Measurements from ENCODE around the gene MORN1. TPM values are rescaled to one million over a fixed set of nuclear protein-coding genes. Genes with fewer than 3 reads are reported as not detected.

Gene MORN1
- total RNA-seq, 1 donor from 2014 or later: 24.8 TPM

DNA sequence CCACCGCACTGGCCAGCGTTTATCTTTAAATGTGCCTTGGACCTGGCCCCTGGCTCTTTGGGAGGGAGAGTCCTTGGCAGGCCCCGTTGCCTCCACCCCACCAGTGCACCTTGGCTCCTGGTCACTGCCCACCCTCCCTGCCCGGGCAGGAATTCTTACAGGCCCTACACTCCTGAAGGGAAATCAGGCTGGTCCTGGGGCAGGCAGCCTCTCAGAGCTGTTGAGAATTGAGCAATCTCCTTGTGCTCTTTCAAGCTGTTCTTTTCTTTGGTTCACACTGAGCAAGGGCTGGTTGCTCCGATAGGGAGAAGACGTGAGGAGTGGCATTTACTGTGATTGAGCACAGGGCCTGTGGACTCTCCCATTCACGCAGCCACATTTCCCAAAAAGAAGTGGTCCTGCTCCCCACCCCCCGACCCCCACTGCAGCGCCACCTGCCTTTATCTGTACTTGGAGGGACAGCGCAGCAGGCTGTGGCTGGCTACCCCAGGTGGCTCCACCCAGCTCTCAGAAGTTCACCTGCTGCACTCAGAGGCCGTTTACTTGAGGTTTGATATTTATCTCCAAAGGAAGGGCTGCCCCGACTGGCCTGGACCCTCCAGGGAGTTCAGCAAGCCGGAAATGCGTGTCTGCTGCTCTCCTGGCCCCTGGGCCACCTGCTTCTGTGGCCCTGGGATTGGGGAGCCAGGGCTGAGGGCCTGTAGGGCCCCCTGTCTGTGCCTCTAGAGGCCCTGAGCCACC lies 115.4 kb downstream of the MORN1 start:
- peak; percentile 44 for DNase-seq (ENCODE audit: low read depth)

DNA sequence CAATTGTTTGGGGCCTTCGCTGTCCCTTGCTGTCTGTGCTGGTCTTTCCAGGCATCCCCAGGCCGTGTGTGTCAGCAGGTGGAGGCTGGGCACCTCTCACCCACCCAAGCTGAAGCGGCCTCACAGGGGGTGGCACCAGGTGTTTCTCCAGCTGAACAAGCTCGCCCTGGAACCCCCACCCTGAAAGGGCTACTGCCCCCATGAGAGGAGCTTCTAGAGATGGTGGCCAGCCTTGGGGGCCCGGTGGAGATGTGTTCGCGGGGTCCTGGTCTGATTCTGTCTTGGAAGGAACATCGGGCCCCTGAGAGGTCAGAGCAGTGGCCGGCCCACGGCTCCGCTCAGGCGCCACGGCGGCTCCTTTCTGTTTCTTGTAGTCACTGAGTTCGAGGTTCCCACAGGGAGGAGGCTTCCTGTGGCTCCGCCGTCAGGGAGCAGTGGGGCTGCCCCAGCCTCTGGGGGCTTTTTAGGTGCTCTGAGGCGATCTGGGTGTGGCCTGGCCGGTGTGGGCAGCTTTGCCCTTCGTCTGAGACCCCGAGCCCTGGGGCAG lies 116.4 kb downstream of the MORN1 start:
- DNase-seq (ENCODE audit: low read depth): no peak

DNA sequence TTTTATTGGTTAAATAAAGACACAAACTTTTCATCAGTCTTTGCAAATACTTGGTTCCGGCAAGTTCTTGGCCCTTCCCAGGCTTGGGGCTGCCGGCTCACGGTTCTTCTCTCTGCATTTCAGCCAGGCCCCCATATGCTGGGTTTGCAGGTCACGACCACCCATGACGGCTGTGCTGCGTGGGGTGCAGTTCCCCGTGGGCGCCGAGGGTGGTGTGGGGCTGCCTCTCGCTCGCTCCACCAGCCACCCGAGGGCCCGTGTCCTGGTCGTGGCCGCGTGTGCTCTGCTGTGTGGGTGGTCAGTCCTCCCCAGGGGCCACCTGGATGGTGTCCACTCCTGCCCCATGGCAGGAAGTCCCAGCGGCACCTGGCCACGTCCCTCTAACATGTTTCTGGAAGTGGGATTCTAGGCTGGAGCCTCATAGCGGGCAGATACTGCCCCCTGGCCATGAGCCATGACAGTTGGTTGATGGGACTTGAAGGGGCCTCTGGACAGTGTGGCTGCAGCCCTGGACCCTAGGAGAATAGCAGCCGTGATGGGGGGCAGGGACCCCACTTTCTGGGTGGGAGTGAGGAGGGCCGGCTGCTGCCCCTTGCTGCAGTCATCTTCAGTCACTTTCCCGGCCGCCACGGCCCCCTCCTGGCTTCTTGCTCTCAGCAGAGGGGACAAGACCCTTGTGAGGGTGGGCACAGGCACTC lies 117.0 kb downstream of the MORN1 start:
- no peak for DNase-seq (ENCODE audit: low read depth)

DNA sequence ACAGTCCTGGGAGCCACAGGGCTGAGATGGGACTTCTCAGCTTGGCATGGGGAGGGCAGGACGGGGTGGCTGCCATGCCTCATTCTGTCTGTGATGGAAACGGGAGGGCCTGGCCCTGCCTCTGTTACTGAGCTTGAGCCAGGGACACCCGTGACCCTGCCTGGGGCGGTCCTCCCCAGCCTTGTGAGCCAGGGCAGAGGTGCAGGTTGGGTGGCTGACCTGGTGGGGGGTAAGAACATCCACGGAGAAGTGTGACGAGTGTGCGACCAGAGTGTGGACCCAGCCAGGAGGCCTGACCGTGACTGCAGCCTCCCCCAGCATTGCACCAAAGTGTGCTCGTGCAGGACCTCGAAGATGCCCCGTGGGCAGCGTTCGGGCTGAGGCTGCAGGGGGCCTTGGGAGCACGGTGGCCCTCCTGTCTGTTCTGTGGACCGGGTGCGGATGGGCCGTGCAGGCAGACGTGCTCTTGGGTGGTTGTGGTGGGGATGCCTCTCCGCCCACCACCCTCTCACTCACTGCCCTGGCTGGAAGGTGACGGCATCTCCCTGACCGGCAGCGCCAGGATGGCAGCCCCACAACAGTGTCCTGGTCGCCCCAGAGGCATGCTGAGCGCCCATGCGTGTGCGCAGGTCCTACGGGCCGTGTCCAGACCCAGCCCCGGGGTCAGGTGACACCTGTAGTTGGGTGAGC lies 117.8 kb downstream of the MORN1 start:
- no peak for DNase-seq (ENCODE audit: low read depth)

DNA sequence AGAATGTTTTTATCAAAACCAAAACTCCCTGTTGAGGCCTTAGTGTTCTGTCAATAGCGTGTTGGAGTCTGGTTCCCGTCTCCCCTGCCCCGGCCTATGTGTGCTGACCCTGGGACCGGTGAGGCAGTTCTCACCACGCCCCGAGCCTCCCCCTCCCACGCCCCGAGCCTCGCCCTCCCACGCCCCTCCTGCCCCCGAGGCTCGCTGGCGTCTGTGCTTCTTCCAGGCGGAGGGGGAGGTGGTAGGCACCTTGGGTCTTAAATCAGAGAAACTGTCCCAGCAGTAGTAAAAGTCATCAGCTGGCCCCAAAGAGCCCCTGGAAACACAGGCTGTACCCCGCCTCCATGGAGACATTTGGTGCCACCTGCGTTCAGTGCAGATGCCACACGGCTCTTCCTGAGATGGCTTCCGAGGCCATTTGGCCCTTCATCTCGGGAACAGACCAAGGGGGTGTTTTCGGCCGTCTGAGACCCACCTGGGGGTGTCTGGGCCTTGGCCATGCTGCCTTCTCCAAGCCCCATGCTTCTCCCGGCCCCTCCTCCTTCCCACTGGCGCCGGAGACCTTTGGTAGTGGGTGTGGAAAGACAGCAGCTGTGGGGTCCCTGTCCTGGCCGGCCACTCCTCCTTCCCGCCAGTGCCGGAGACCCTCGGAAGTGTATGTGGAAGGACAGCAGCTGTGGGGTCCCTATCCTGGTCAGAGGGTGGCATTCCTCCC lies 118.5 kb downstream of the MORN1 start:
- no peak for DNase-seq (ENCODE audit: low read depth)

DNA sequence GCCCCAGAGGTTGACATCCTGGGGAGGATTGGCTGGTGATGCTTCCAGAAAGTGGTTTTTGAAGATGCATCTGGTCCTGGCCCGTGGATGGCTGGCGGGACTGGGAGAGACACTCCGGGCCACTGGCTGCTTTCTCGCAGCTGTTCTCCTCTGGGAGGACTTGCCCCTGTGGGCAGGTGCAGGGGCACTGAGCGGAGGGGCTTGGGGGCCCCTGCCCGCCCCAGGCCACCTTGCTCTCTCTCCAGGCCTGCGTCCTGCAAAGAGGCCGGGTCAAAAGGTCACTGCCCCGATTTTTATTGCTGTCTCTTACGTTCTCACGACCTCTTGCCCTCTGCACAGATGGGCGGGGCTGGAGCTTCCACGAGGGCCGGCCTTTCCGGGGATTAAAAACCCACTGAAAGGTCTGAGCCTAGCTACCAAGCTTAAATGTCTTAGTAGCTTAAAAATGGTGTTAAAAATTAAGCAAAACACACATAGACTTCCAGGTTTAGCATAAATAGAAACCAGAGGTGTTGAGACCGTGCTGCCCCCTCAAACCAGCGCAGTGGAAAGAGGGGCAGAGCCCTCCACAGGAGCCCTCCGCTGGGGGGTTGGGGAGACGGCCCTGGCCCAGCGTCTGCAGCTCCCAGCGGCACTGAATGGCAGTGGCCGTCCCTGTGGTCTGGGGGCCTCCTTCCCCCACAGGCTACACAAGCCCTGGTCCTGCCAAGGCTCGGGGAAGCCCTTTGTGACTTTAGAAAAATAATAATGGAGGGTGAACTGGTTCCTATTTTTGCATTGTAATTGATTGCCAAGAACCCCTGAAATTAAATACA lies 119.3 kb downstream of the MORN1 start:
- no peak for DNase-seq (ENCODE audit: low read depth)

Other genes with a start within 250 kb of the MORN1 start
- gene FAAP20, start 196.8 kb downstream of the MORN1 start, total RNA-seq: 12.0 and 23.4 TPM in 2 replicates
- gene SKI, start 163.2 kb downstream of the MORN1 start, total RNA-seq: 9.0 and 34.8 TPM in 2 replicates
- gene RER1, start 287 bp upstream of the MORN1 start, total RNA-seq: 81.8 and 82.7 TPM in 2 replicates
- 37.7 and 38.0 TPM in 2 replicates for gene PEX10, start 21.0 kb upstream of the MORN1 start, total RNA-seq
- gene PLCH2, start 84.7 kb upstream of the MORN1 start, total RNA-seq: 0.05 and 0.17 TPM in 2 replicates
- 14.6 and 20.3 TPM in 2 replicates for gene PANK4, start 135.0 kb upstream of the MORN1 start, total RNA-seq
- not detected in 2 replicates for gene HES5, start 138.7 kb upstream of the MORN1 start, total RNA-seq
- gene TNFRSF14, start 164.8 kb upstream of the MORN1 start, total RNA-seq: 17.6 and 19.8 TPM in 2 replicates
- gene PRXL2B, start 195.2 kb upstream of the MORN1 start, total RNA-seq: 21.0 and 27.1 TPM in 2 replicates
- 0.65 TPM in 1 of 2 replicates, not detected in the other for gene MMEL1, start 241.5 kb upstream of the MORN1 start, total RNA-seq

Measured in renal cortical epithelial cell (primary cell).